Measurements from ENCODE around the gene PAPPA2.

GRCh38 chr1:176556288-176556687 is 93.3 kb downstream of the PAPPA2 start:
- TF ChIP-seq CTCF (IDR thresholded peaks at IDR 0.05) (no peak), POLR2A (IDR thresholded peaks at IDR 0.05) (no peak)
